SK-N-SH (cell line): ENCODE measurements around the gene DENND5A. TPM values are rescaled to one million over a fixed set of nuclear protein-coding genes. Genes with fewer than 3 reads are reported as not detected.

Experiments
- CTCF ChIA-PET: fragments of 300-600, 350-600 bp; formaldehyde crosslinking; extraction: SDS; loops from one replicate; lab custom pipeline; 2021; lab: Yijun Ruan, JAX
- POLR2A ChIA-PET: fragments of 350-600 bp; sonication (Branson Sonifier 250); formaldehyde crosslinking; extraction: SDS; loops from one replicate; lab custom pipeline; 2020; ENCODE audit warnings: antibody characterized with exemption, inconsistent platforms; lab: Yijun Ruan, JAX
- DNase-seq: peaks from one replicate; pipeline ENCODE4 v3.0.0; 2012
- H2AFZ ChIP-seq: fragments of 200-600 bp; sonication (generic); 2 replicates; pipeline ENCODE4 v1.8.1; 2016; ENCODE audit warnings: antibody characterized with exemption, mild to moderate bottlenecking, low read depth
- H3F3A ChIP-seq: fragments of 200-600 bp; sonication (generic); replicated peaks from 2 replicates; pipeline ENCODE3; 2016; ENCODE audit warnings: antibody characterized with exemption, mild to moderate bottlenecking; ENCODE audit not compliant: insufficient read depth
- H3K27ac ChIP-seq, 2 experiments: fragments of 200-500 bp in 1 of 2; fragments of 200-600 bp in 1 of 2; sonication (Bioruptor generic) in 1 of 2; sonication (generic), shearing (Covaris generic) in 1 of 2; 2 replicates each; pipeline versions ENCODE4 v1.5.1 to v1.6.1; 2014 to 2016; ENCODE audit warnings: low read depth in 2 of 2, inconsistent platforms in 1 of 2, low read length in 1 of 2, mild to moderate bottlenecking in 1 of 2, mixed read lengths in 1 of 2
- H3K27me3 ChIP-seq: fragments of 200-600 bp; sonication (generic), shearing (Covaris generic); 2 replicates; pipeline ENCODE4 v1.6.1; 2016; ENCODE audit warnings: mixed run types; ENCODE audit not compliant: insufficient read depth
- H3K36me3 ChIP-seq, 2 experiments: fragments of 200-500 bp in 1 of 2; fragments of 200-600 bp in 1 of 2; sonication (Bioruptor generic) in 1 of 2; sonication (generic) in 1 of 2; replicated peaks in 1 of 2; 2 replicates each; pipeline versions ENCODE3 to v1.5.1; 2014 to 2016; ENCODE audit warnings: low read length in 1 of 2, mild to moderate bottlenecking in 1 of 2; ENCODE audit not compliant: insufficient read depth in 2 of 2, control insufficient read depth in 1 of 2
- H3K4me1 ChIP-seq, 2 experiments: fragments of 200-500 bp in 1 of 2; fragments of 200-600 bp in 1 of 2; sonication (Bioruptor generic) in 1 of 2; sonication (generic), shearing (Covaris generic) in 1 of 2; 2 replicates each; pipeline versions ENCODE4 v1.5.1 to v1.6.1; 2014 to 2016; ENCODE audit warnings: low read depth in 1 of 2, low read length in 1 of 2, mixed run types in 1 of 2; ENCODE audit not compliant: insufficient read depth in 2 of 2, control insufficient read depth in 1 of 2
- H3K4me2 ChIP-seq: fragments of 200-600 bp; sonication (generic), shearing (Covaris generic); 2 replicates; pipeline ENCODE4 v1.6.1; 2017; ENCODE audit warnings: mixed run types
- H3K4me3 ChIP-seq, 2 experiments: fragments of 200-500 bp in 1 of 2; fragments of 200-600 bp in 1 of 2; sonication (Bioruptor generic) in 1 of 2; sonication (generic), shearing (Covaris generic) in 1 of 2; 2 replicates each; pipeline versions ENCODE4 v1.5.1 to v1.8.1; 2014 to 2016; ENCODE audit warnings: low read depth in 2 of 2, inconsistent platforms in 1 of 2, low read length in 1 of 2, mild to moderate bottlenecking in 1 of 2, mixed read lengths in 1 of 2, moderate library complexity in 1 of 2
- H3K79me2 ChIP-seq: fragments of 200-600 bp; sonication (generic); 2 replicates; pipeline ENCODE4 v1.8.1; 2017; ENCODE audit warnings: mild to moderate bottlenecking; ENCODE audit not compliant: insufficient read depth
- H3K9ac ChIP-seq: fragments of 200-600 bp; sonication (generic); 2 replicates; pipeline ENCODE4 v1.6.1; 2017; ENCODE audit warnings: mixed run types
- H3K9me2 ChIP-seq: fragments of 200-600 bp; sonication (generic); 2 replicates; pipeline ENCODE4 v1.6.1; 2017; ENCODE audit warnings: mixed run types
- H3K9me3 ChIP-seq: fragments of 200-600 bp; sonication (generic); 2 replicates; pipeline ENCODE4 v1.6.1; 2017; ENCODE audit warnings: mixed run types, mild to moderate bottlenecking, moderate library complexity
- H4K20me1 ChIP-seq: fragments of 200-600 bp; sonication (generic); 2 replicates; pipeline ENCODE4 v1.6.1; 2017; ENCODE audit warnings: mild to moderate bottlenecking, mixed run types; ENCODE audit not compliant: insufficient read depth
- CHD2 ChIP-seq: fragments of 150-350 bp; IDR thresholded peaks from 2 replicates; pipeline ENCODE4 v1.6.1; 2018; ENCODE audit warnings: low read length; ENCODE audit not compliant: partially characterized antibody
- EP300 ChIP-seq, 2 experiments: IDR thresholded peaks; 2 replicates each; pipeline versions ENCODE4 v1.4.0 to v1.6.1; 2012; ENCODE audit warnings: borderline replicate concordance in 1 of 2, low read depth in 1 of 2, low read length in 1 of 2
- NFIC ChIP-seq: IDR thresholded peaks from 2 replicates; pipeline ENCODE4 v1.4.0; 2012; ENCODE audit warnings: borderline replicate concordance
- NRF1 ChIP-seq: IDR thresholded peaks from 2 replicates; pipeline ENCODE4 v1.6.1; 2012; ENCODE audit warnings: low read depth, mild to moderate bottlenecking, low read length
- RAD21 ChIP-seq: IDR thresholded peaks from 2 replicates; pipeline ENCODE4 v1.6.1; 2012; ENCODE audit warnings: mild to moderate bottlenecking, low read length
- RCOR1 ChIP-seq: fragments of 150-350 bp; IDR thresholded peaks from 2 replicates; pipeline ENCODE4 v1.6.1; 2017; ENCODE audit warnings: antibody characterized with exemption, low read length
- SIN3A ChIP-seq: IDR thresholded peaks from 2 replicates; pipeline ENCODE4 v1.6.1; 2012; ENCODE audit warnings: low read depth, mild to moderate bottlenecking, low read length, moderate library complexity, borderline replicate concordance
- TCF12 ChIP-seq: IDR thresholded peaks from 2 replicates; pipeline ENCODE4 v1.4.0; 2012
- TEAD4 ChIP-seq: IDR thresholded peaks from 2 replicates; pipeline ENCODE4 v1.4.0; 2012; ENCODE audit warnings: mild to moderate bottlenecking, borderline replicate concordance; ENCODE audit not compliant: insufficient read depth
- WGBS: methylation state at CpG from one replicate; pipeline ENCODE4 v1.1.6; 2017; ENCODE audit warnings: low lambda C conversion rate; 5-methylcytosine and 5-hydroxymethylcytosine counted together
- polyA plus RNA-seq, 3 experiments: library from polyadenylated mRNA; depleted of rRNA; stranded (reverse); fragments of >200 nt; gene quantifications; 2 replicates each; pipeline ENCODE4 v1.2.3, GENCODE V29; 2012
- TF ChIP-seq, protein P1 (sequence below): IDR thresholded peaks from 2 replicates; pipeline ENCODE4; 2012
- TF ChIP-seq, protein P2 (sequence below): IDR thresholded peaks from 2 replicates; pipeline ENCODE4 v1.4.0; 2012; ENCODE audit warnings: low read depth, borderline replicate concordance
- TF ChIP-seq, protein P3 (sequence below): IDR thresholded peaks from 2 replicates; pipeline ENCODE4 v1.6.1; 2012; ENCODE audit warnings: mild to moderate bottlenecking, low read depth, low read length, moderate library complexity
- TF ChIP-seq, protein P4 (sequence below): fragments of 200-600 bp; sonication (generic); IDR thresholded peaks from 2 replicates; pipeline ENCODE4 v1.6.1; 2017; ENCODE audit warnings: antibody characterized with exemption, mild to moderate bottlenecking, moderate library complexity

The DENND5A gene
- polyA plus RNA-seq, 1 of the 3 experiments (the other 2 are of a cell fraction): 110 TPM

DNA sequence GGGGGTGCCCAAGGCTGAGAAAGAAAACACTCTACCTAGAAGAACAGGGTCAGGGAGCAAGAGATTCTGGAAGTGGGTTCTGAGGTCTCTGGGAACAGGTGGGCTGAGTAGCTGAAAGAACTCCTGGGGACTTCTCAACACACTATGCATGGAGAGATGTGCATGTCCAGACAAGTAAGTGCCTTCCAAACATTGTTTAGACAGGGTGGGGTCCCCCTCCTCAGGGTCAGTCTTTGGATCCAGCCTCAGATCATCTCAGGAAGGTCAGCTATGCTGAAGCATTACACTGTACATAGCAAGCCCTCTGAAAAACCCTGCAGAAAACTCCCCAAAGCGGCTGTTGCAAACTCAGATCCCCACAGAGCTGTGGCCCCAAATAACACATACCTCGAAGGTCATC is 119.9 kb downstream of the DENND5A start:
- ChIA-PET CTCF (interaction anchor here (1.0 to 1.7 kb wide), 2 partner anchors 20 to 130 kb away, joined by 4 to 6 read pairs; no protein-coding TSS in a partner anchor), POLR2A (no interaction called here)
- 0 out of 2 replicates have a peak, but pooled peaks cover 5% of the 10 kb centered on the region for H4K20me1 ChIP-seq

DNA sequence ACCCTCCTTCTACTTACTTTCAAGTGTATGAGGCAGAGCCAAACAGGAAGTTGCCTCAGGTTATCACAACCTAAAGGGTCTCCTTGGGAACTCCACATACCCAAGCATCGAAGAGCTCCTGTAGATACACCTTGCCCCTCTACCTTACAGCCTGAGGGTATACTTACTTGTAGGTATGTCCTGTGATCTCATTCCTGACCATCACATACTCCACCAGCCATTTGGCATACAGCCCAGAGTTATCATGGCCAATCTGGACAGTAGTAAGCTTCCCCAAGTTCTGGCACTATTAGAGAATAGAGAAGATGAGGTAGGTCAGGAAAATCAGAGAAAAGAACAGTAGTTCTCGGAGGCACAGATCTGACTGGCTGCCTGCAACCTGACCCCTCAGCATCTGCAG is 120.3 kb downstream of the DENND5A start:
- H3K36me3 ChIP-seq: peaks cover 67 to 87% of the 10 kb centered on the region in 2 experiments
- no peaks in the 10 kb centered on the region for H3K9me2 ChIP-seq
- 0 out of 2 replicates have a peak, but pooled peaks cover 7% of the 10 kb centered on the region for H4K20me1 ChIP-seq
- no peaks in the 10 kb centered on the region for H3K79me2 ChIP-seq
- no peaks in the 10 kb centered on the region for H3K9me3 ChIP-seq
- 100% methylated on average over 2 of the region's 2 CpGs for WGBS
- no peak overlapping the region for H3K9ac ChIP-seq
- no peak overlapping the region; a peak in 1 of 4 replicates for H3K27ac ChIP-seq
- no peak overlapping the region for H3K4me2 ChIP-seq
- ChIA-PET POLR2A (no interaction called here), CTCF (interaction anchor here (1.0 to 1.8 kb wide), 4 partner anchors 8 to 129 kb away, joined by 3 to 6 read pairs (median 4); no protein-coding TSS in a partner anchor)
- no peak overlapping the region for H3K4me3 ChIP-seq
- H2AFZ ChIP-seq: no peak overlapping the region
- no peaks in the 10 kb centered on the region for H3K27me3 ChIP-seq
- no peak for DNase-seq
- TF ChIP-seq, protein P1, sequence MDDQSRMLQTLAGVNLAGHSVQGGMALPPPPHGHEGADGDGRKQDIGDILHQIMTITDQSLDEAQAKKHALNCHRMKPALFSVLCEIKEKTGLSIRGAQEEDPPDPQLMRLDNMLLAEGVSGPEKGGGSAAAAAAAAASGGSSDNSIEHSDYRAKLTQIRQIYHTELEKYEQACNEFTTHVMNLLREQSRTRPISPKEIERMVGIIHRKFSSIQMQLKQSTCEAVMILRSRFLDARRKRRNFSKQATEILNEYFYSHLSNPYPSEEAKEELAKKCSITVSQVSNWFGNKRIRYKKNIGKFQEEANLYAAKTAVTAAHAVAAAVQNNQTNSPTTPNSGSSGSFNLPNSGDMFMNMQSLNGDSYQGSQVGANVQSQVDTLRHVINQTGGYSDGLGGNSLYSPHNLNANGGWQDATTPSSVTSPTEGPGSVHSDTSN: no peak
- TF ChIP-seq, protein P2, sequence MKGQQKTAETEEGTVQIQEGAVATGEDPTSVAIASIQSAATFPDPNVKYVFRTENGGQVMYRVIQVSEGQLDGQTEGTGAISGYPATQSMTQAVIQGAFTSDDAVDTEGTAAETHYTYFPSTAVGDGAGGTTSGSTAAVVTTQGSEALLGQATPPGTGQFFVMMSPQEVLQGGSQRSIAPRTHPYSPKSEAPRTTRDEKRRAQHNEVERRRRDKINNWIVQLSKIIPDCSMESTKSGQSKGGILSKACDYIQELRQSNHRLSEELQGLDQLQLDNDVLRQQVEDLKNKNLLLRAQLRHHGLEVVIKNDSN: no peak
- TF ChIP-seq TEAD4 (no peak), NRF1 (no peak), NFIC (0 out of 2 replicates have a peak, but pooled peaks have one; percentile 50)
- TF ChIP-seq, protein P3, sequence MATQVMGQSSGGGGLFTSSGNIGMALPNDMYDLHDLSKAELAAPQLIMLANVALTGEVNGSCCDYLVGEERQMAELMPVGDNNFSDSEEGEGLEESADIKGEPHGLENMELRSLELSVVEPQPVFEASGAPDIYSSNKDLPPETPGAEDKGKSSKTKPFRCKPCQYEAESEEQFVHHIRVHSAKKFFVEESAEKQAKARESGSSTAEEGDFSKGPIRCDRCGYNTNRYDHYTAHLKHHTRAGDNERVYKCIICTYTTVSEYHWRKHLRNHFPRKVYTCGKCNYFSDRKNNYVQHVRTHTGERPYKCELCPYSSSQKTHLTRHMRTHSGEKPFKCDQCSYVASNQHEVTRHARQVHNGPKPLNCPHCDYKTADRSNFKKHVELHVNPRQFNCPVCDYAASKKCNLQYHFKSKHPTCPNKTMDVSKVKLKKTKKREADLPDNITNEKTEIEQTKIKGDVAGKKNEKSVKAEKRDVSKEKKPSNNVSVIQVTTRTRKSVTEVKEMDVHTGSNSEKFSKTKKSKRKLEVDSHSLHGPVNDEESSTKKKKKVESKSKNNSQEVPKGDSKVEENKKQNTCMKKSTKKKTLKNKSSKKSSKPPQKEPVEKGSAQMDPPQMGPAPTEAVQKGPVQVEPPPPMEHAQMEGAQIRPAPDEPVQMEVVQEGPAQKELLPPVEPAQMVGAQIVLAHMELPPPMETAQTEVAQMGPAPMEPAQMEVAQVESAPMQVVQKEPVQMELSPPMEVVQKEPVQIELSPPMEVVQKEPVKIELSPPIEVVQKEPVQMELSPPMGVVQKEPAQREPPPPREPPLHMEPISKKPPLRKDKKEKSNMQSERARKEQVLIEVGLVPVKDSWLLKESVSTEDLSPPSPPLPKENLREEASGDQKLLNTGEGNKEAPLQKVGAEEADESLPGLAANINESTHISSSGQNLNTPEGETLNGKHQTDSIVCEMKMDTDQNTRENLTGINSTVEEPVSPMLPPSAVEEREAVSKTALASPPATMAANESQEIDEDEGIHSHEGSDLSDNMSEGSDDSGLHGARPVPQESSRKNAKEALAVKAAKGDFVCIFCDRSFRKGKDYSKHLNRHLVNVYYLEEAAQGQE: no peak
- TF ChIP-seq, all 33 proteins: peak for 1
- Histone ChIP-seq H3F3A (peaks cover 8% of the 10 kb centered on the region), H3K4me1 (peaks cover 4 to 5% of the 10 kb centered on the region in 2 experiments; a peak in 3 of 4 replicates)

More for the DNA sequence above, 119.9 kb downstream of the DENND5A start:
- Histone ChIP-seq H3K9me2 (no peaks in the 10 kb centered on the region), H3K9ac (no peak overlapping the region), H3K36me3 (peaks cover 67 to 88% of the 10 kb centered on the region in 2 experiments), H3K4me3 (no peak overlapping the region), H3K27me3 (no peaks in the 10 kb centered on the region), H3K79me2 (no peaks in the 10 kb centered on the region), H2AFZ (no peak overlapping the region), H3K9me3 (no peaks in the 10 kb centered on the region), H3K27ac (peak overlapping the region in 1 of 2 experiments; percentile 6; a peak in 1 of 4 replicates), H3F3A (peaks cover 5% of the 10 kb centered on the region), H3K4me1 (peaks cover 0 to 5% of the 10 kb centered on the region in 2 experiments; a peak in 2 of 4 replicates), H3K4me2 (no peak overlapping the region)
- TF ChIP-seq RAD21 (no peak), TCF12 (no peak), EP300 (IDR thresholded peaks at IDR 0.05; ENCODE audit: borderline replicate concordance in 1 of 2, low read depth in 1 of 2, low read length in 1 of 2) (no peak), TEAD4 (no peak), CHD2 (no peak), SIN3A (no peak), NFIC (no peak), RCOR1 (no peak)
- TF ChIP-seq, protein P4, sequence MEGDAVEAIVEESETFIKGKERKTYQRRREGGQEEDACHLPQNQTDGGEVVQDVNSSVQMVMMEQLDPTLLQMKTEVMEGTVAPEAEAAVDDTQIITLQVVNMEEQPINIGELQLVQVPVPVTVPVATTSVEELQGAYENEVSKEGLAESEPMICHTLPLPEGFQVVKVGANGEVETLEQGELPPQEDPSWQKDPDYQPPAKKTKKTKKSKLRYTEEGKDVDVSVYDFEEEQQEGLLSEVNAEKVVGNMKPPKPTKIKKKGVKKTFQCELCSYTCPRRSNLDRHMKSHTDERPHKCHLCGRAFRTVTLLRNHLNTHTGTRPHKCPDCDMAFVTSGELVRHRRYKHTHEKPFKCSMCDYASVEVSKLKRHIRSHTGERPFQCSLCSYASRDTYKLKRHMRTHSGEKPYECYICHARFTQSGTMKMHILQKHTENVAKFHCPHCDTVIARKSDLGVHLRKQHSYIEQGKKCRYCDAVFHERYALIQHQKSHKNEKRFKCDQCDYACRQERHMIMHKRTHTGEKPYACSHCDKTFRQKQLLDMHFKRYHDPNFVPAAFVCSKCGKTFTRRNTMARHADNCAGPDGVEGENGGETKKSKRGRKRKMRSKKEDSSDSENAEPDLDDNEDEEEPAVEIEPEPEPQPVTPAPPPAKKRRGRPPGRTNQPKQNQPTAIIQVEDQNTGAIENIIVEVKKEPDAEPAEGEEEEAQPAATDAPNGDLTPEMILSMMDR: no peak
- TF ChIP-seq, protein P3: no peak
- DNase-seq: no peak
- WGBS: 95% methylated on average over 2 of the region's 2 CpGs
